Neuronal stem cell (in vitro differentiated cells): Measurements from ENCODE around the gene ETFB.
A peak's percentile ranks its signal among the peaks of the same experiment; 100 is the strongest.

Source experiments
- DNase-seq: peaks from one replicate; pipeline ENCODE4 v3.0.0-alpha.2; 2013; ENCODE audit warnings: low spot score
- H2AFZ ChIP-seq: one replicate; pipeline ENCODE4 v1.6.1; 2013; ENCODE audit warnings: mild to moderate bottlenecking, low read length, inconsistent platforms
- H2AK5ac ChIP-seq: 2 replicates; pipeline ENCODE4 v1.6.1; 2013; ENCODE audit warnings: low read depth, mild to moderate bottlenecking, inconsistent platforms, low read length, moderate library complexity, mixed read lengths
- H2BK120ac ChIP-seq: 2 replicates; pipeline ENCODE4 v1.6.1; 2013; ENCODE audit warnings: low read depth, mild to moderate bottlenecking, inconsistent platforms, low read length, moderate library complexity, mixed read lengths
- H2BK12ac ChIP-seq: one replicate; pipeline ENCODE4 v1.6.1; 2013; ENCODE audit warnings: low read length, inconsistent platforms
- H2BK15ac ChIP-seq: 2 replicates; pipeline ENCODE4 v1.6.1; 2013; ENCODE audit warnings: mild to moderate bottlenecking, low read length, inconsistent platforms, mixed read lengths
- H2BK5ac ChIP-seq: one replicate; pipeline ENCODE4 v1.6.1; 2013; ENCODE audit warnings: inconsistent platforms, mild to moderate bottlenecking, low read length, moderate library complexity
- H3K14ac ChIP-seq: one replicate; pipeline ENCODE4 v1.6.1; 2013; ENCODE audit warnings: low read length, inconsistent platforms
- H3K18ac ChIP-seq: 2 replicates; pipeline ENCODE4 v1.6.1; 2013; ENCODE audit warnings: low read length, inconsistent platforms
- H3K23ac ChIP-seq: 2 replicates; pipeline ENCODE4 v1.6.1; 2013; ENCODE audit warnings: low read depth, mild to moderate bottlenecking, mixed read lengths, low read length, inconsistent platforms; ENCODE audit not compliant: poor library complexity
- H3K27ac ChIP-seq: replicated peaks from 3 replicates; pipeline ENCODE4 v1.5.1; 2013; ENCODE audit warnings: low read length, inconsistent platforms
- H3K27me3 ChIP-seq, 3 experiments: 2 replicates each; pipeline ENCODE4 v1.6.1; 2013; ENCODE audit warnings: low read length in 3 of 3, mild to moderate bottlenecking in 2 of 3, inconsistent platforms in 1 of 3, low read depth in 1 of 3, mixed read lengths in 1 of 3, moderate library complexity in 1 of 3; ENCODE audit not compliant: control insufficient read depth in 3 of 3, insufficient read depth in 3 of 3
- H3K36me3 ChIP-seq, 2 donors: replicated peaks in 1 of 2; 2 replicates each; pipeline ENCODE4 v1.6.1; 2013; ENCODE audit warnings: low read length in 2 of 2; ENCODE audit not compliant: control insufficient read depth in 2 of 2, insufficient read depth in 2 of 2
- H3K4ac ChIP-seq: 2 replicates; pipeline ENCODE4 v1.6.1; 2013; ENCODE audit warnings: inconsistent platforms, mild to moderate bottlenecking, low read length, moderate library complexity
- H3K4me1 ChIP-seq, 2 donors: 1 replicate in 1 of 2; 2 replicates in 1 of 2; pipeline ENCODE4 v1.6.1; 2013; ENCODE audit warnings: low read length in 2 of 2, low read depth in 1 of 2; ENCODE audit not compliant: control insufficient read depth in 2 of 2, insufficient read depth in 1 of 2
- H3K4me2 ChIP-seq: one replicate; pipeline ENCODE4 v1.6.1; 2013; ENCODE audit warnings: mild to moderate bottlenecking, low read length, inconsistent platforms; ENCODE audit not compliant: insufficient read depth, poor library complexity, severe bottlenecking
- H3K4me3 ChIP-seq, 2 donors: 2 replicates each; pipeline ENCODE4 v1.5.1; 2013; ENCODE audit warnings: low read length in 2 of 2, mild to moderate bottlenecking in 2 of 2, inconsistent platforms in 1 of 2, moderate library complexity in 1 of 2
- H3K79me1 ChIP-seq: one replicate; pipeline ENCODE4 v1.6.1; 2013; ENCODE audit warnings: low read depth, mild to moderate bottlenecking, inconsistent platforms, low read length, moderate library complexity
- H3K9ac ChIP-seq: one replicate; pipeline ENCODE4 v1.6.1; 2013; ENCODE audit warnings: mild to moderate bottlenecking, low read depth, low read length, inconsistent platforms; ENCODE audit not compliant: poor library complexity
- H3K9me3 ChIP-seq, 2 donors: replicated peaks in 1 of 2; 2 replicates each; pipeline versions ENCODE3 to v1.6.1; 2013; ENCODE audit warnings: low read length in 2 of 2, mild to moderate bottlenecking in 2 of 2, inconsistent platforms in 1 of 2, low read depth in 1 of 2, mixed read lengths in 1 of 2, moderate library complexity in 1 of 2; ENCODE audit not compliant: control insufficient read depth in 2 of 2, insufficient read depth in 1 of 2
- H4K8ac ChIP-seq: one replicate; pipeline ENCODE4 v1.6.1; 2013; ENCODE audit warnings: low read depth, mild to moderate bottlenecking, inconsistent platforms, low read length, moderate library complexity
- H4K91ac ChIP-seq: one replicate; pipeline ENCODE4 v1.6.1; 2013; ENCODE audit warnings: low read length, low read depth, mild to moderate bottlenecking, inconsistent platforms; ENCODE audit not compliant: poor library complexity
- WGBS, 2 donors: extraction: QIAGEN DNeasy Blood & Tissue Kit; methylation state at CpG; one replicate each; pipeline ENCODE4 v1.1.7; 2013; ENCODE audit warnings: missing lambda C conversion rate in 2 of 2, mixed read lengths in 1 of 2; ENCODE audit not compliant: insufficient read length in 2 of 2, insufficient replicate concordance in 1 of 2; ENCODE audit errors: extremely low coverage in 2 of 2; 5-methylcytosine and 5-hydroxymethylcytosine counted together

The ETFB gene

GRCh38 chr19:51366389-51367254, 434 bp upstream of the ETFB start:
- peak overlapping the region; percentile 89 for H3K4me2 ChIP-seq
- DNase-seq: peak; percentile 98
- peak overlapping the region; percentile 49 for H3K14ac ChIP-seq
- H3K4me3 ChIP-seq: peak overlapping the region; percentile 70 to 93
- peak overlapping the region; percentile 99 for H2BK5ac ChIP-seq
- peak overlapping the region; percentile 98 for H2AK5ac ChIP-seq
- peak overlapping the region; percentile 93 for H3K23ac ChIP-seq
- H4K8ac ChIP-seq: no peak overlapping the region
- H3K9me3 ChIP-seq: no peaks in the 10 kb centered on the region
- peaks cover 0 to 5% (median 0%) of the 10 kb centered on the region in 3 experiments for H3K27me3 ChIP-seq
- H3K4me1 ChIP-seq: peaks cover 12 to 15% of the 10 kb centered on the region in 2 donors
- peak overlapping the region; percentile 94 for H3K27ac ChIP-seq
- no peaks in the 10 kb centered on the region for H3K36me3 ChIP-seq
- no CpG with 5 or more reads among the region's 54 CpGs for WGBS, 2 donors
- H3K79me1 ChIP-seq: peaks cover 4% of the 10 kb centered on the region
- peak overlapping the region; percentile 100 for H2BK15ac ChIP-seq
- peak overlapping the region; percentile 42 for H2BK12ac ChIP-seq
- peak overlapping the region; percentile 95 for H3K9ac ChIP-seq
- H2AFZ ChIP-seq: peak overlapping the region; percentile 79
- H3K4ac ChIP-seq: no peak overlapping the region
- H3K18ac ChIP-seq: peak overlapping the region; percentile 96
- H4K91ac ChIP-seq: no peak overlapping the region
- H2BK120ac ChIP-seq: peak overlapping the region; percentile 21

GRCh38 chr19:51365211-51365964, 800 bp downstream of the ETFB start:
- peaks cover 12 to 15% of the 10 kb centered on the region in 2 donors for H3K4me1 ChIP-seq
- no peak overlapping the region for H3K27ac ChIP-seq
- no peak overlapping the region for H4K8ac ChIP-seq
- H2BK15ac ChIP-seq: peak overlapping the region; percentile 18
- no peak for DNase-seq
- H2BK12ac ChIP-seq: peak overlapping the region; percentile 2
- no peak overlapping the region for H3K23ac ChIP-seq
- H2BK5ac ChIP-seq: peak overlapping the region; percentile 75
- peak overlapping the region; percentile 88 for H2AFZ ChIP-seq
- H3K18ac ChIP-seq: peak overlapping the region; percentile 8
- peak overlapping the region; percentile 70 to 81 for H3K4me3 ChIP-seq
- WGBS, 2 donors: no CpG with 5 or more reads among the region's 10 CpGs
- no peaks in the 10 kb centered on the region for H3K36me3 ChIP-seq
- peaks cover 4% of the 10 kb centered on the region for H3K79me1 ChIP-seq
- H3K9ac ChIP-seq: peak overlapping the region; percentile 77
- H3K4ac ChIP-seq: no peak overlapping the region
- peak overlapping the region; percentile 43 for H4K91ac ChIP-seq
- peak overlapping the region; percentile 92 for H2AK5ac ChIP-seq
- H3K27me3 ChIP-seq: peaks cover 0 to 3% (median 0%) of the 10 kb centered on the region in 3 experiments
- H3K14ac ChIP-seq: no peak overlapping the region
- H3K9me3 ChIP-seq: no peaks in the 10 kb centered on the region
- no peak overlapping the region for H2BK120ac ChIP-seq
- H3K4me2 ChIP-seq: peak overlapping the region; percentile 94

- Histone ChIP-seq H3K4me1 (peaks cover 12 to 15% of the 10 kb centered on the region in 2 donors), H3K9me3 (no peaks in the 10 kb centered on the region), H3K36me3 (no peaks in the 10 kb centered on the region), H2BK120ac (no peak overlapping the region), H2AK5ac (peak overlapping the region; percentile 86), H4K91ac (no peak overlapping the region), H3K14ac (no peak overlapping the region), H3K4me2 (no peak overlapping the region), H2AFZ (no peak overlapping the region), H4K8ac (no peak overlapping the region), H3K23ac (peak overlapping the region; percentile 20), H2BK12ac (no peak overlapping the region), H3K4ac (no peak overlapping the region), H3K27ac (no peak overlapping the region), H2BK5ac (no peak overlapping the region), H3K79me1 (peaks cover 4% of the 10 kb centered on the region), H3K4me3 (no peak overlapping the region), H3K27me3 (no peaks in the 10 kb centered on the region), H3K18ac (peak overlapping the region; percentile 31), H2BK15ac (no peak overlapping the region), H3K9ac (no peak overlapping the region)
- DNase-seq: no peak
- WGBS, 2 donors: no CpG with 5 or more reads among the region's 15 CpGs
Observed at GRCh38 chr19:51364200-51365106, 1.7 kb downstream of the ETFB start.
